Measurements from ENCODE around the gene DDIT4. TPM values are rescaled to one million over a fixed set of nuclear protein-coding genes. Genes with fewer than 3 reads are reported as not detected.

DDIT4 gene
- total and polyA plus RNA-seq, 9 of the 15 experiments (the other 6 are each of a cell fraction or from before 2014, with no cell fraction given) = 8.2 to 675 (median 159) TPM

- no peak for TF ChIP-seq DDX20 (tag; IDR thresholded peaks at IDR 0.05; ENCODE audit: low read depth)
- TF ChIP-seq GABPA (tag; conservative IDR thresholded peaks at IDR 0.05; ENCODE audit: low read depth) = no peak
- TF ChIP-seq E2F5 (CRISPR knock-in tag; IDR thresholded peaks at IDR 0.05) = no peak
- TF ChIP-seq E2F1 (CRISPR knock-in tag; IDR thresholded peaks at IDR 0.05) = no peak
- no peak for TF ChIP-seq E4F1 (CRISPR knock-in tag; IDR thresholded peaks at IDR 0.05; ENCODE audit: borderline replicate concordance)
- no peak for TF ChIP-seq ZNF583 (CRISPR knock-in tag; IDR thresholded peaks at IDR 0.05)
- no peak for TF ChIP-seq ZMIZ1 (IDR thresholded peaks at IDR 0.05; ENCODE audit: low read depth in 2 of 2, low read length in 2 of 2)
- TF ChIP-seq ERF (CRISPR knock-in tag; IDR thresholded peaks at IDR 0.05) = no peak
- TF ChIP-seq KLF16 (IDR thresholded peaks at IDR 0.05) = peak; percentile 62
- peak; percentile 49 for TF ChIP-seq ZNF384 (IDR thresholded peaks at IDR 0.05; ENCODE audit: low read depth, low read length)
- TF ChIP-seq RB1 (IDR thresholded peaks at IDR 0.05; ENCODE audit: low read depth) = no peak
- TF ChIP-seq CBX2 (IDR thresholded peaks at IDR 0.05; ENCODE audit: insufficient read depth, low read length, poor library complexity, severe bottlenecking) = no peak
- TF ChIP-seq NCOA6 (IDR thresholded peaks at IDR 0.05) = no peak
- TF ChIP-seq ZNF23 (CRISPR knock-in tag; IDR thresholded peaks at IDR 0.05) = no peak
- no peak for TF ChIP-seq ZNF77 (CRISPR knock-in tag; IDR thresholded peaks at IDR 0.05)
- TF ChIP-seq KLF6 (CRISPR knock-in tag; IDR thresholded peaks at IDR 0.05; ENCODE audit: borderline replicate concordance) = no peak
- no peak for TF ChIP-seq NCOA1 (IDR thresholded peaks at IDR 0.05; ENCODE audit: low read depth)
- TF ChIP-seq STAT5B (CRISPR knock-in tag; IDR thresholded peaks at IDR 0.05) = no peak
- TF ChIP-seq ZNF764 (CRISPR knock-in tag; IDR thresholded peaks at IDR 0.05; ENCODE audit: low read depth) = no peak
- 0 out of 2 replicates have a peak, but pooled peaks have one; percentile 13 for TF ChIP-seq E2F3 (CRISPR knock-in tag; IDR thresholded peaks at IDR 0.05)
- TF ChIP-seq MEF2D (tag; conservative IDR thresholded peaks at IDR 0.05; ENCODE audit: low read depth) = no peak
- no peak for TF ChIP-seq NFE2 (IDR thresholded peaks at IDR 0.05; ENCODE audit: low read depth)
Measured at GRCh38 chr10:72265990-72266865, 7.5 kb upstream of the DDIT4 start (continued).
